HepG2 (cell line): ENCODE data around the gene SLC13A5. TPM values are rescaled to one million over a fixed set of nuclear protein-coding genes. Genes with fewer than 3 reads are reported as not detected.

ENCODE experiments used
- EHMT2 ChIP-seq: fragments of 200-600 bp; sonication (generic); IDR thresholded peaks from 2 replicates; pipeline ENCODE4 v1.7.0; 2017; ENCODE audit warnings: antibody characterized with exemption, low read depth, low read length, borderline replicate concordance
- ESRRA ChIP-seq: sonication (generic); formaldehyde crosslinking; IDR thresholded peaks from 2 replicates; pipeline ENCODE4 v1.5.1; 2020; ENCODE audit warnings: mild to moderate bottlenecking, low read depth, missing genetic modification reagents
- GTF3A ChIP-seq: sonication (generic); formaldehyde crosslinking; conservative IDR thresholded peaks from 2 replicates; pipeline ENCODE4 v1.4.0; 2020; ENCODE audit warnings: mild to moderate bottlenecking, missing genetic modification reagents
- PHB2 ChIP-seq: fragments of 450-650 bp; IDR thresholded peaks from 2 replicates; pipeline ENCODE4 v1.6.1; 2018; ENCODE audit not compliant: partially characterized antibody
- RFXAP ChIP-seq: sonication (generic); formaldehyde crosslinking; IDR thresholded peaks from 2 replicates; pipeline ENCODE4 v1.4.0; 2020; ENCODE audit warnings: missing genetic modification reagents, borderline replicate concordance
- UBTF ChIP-seq: sonication (generic); formaldehyde crosslinking; IDR thresholded peaks from 2 replicates; pipeline ENCODE4 v1.4.0; 2020; ENCODE audit warnings: mild to moderate bottlenecking, missing genetic modification reagents
- ZIK1 ChIP-seq: sonication (generic); formaldehyde crosslinking; IDR thresholded peaks from 2 replicates; pipeline ENCODE4 v1.5.0; 2020; ENCODE audit warnings: mild to moderate bottlenecking, low read depth, missing genetic modification reagents, borderline replicate concordance
- ZNF10 ChIP-seq: sonication (generic); formaldehyde crosslinking; IDR thresholded peaks from 2 replicates; pipeline ENCODE4 v1.4.0; 2020; ENCODE audit warnings: mild to moderate bottlenecking, low read depth, missing genetic modification reagents, borderline replicate concordance
- ZNF224 ChIP-seq: sonication (generic); formaldehyde crosslinking; IDR thresholded peaks from 2 replicates; pipeline ENCODE4 v1.5.0; 2020; ENCODE audit warnings: mild to moderate bottlenecking, missing genetic modification reagents
- ZNF260 ChIP-seq: sonication (generic); formaldehyde crosslinking; IDR thresholded peaks from 2 replicates; pipeline ENCODE4 v1.4.0; 2020; ENCODE audit warnings: missing genetic modification reagents, low read depth, mild to moderate bottlenecking, borderline replicate concordance
- ZNF292 ChIP-seq: sonication (generic); formaldehyde crosslinking; IDR thresholded peaks from 2 replicates; pipeline ENCODE4 v1.8.1; 2022; ENCODE audit warnings: mild to moderate bottlenecking, low read depth, missing genetic modification reagents, borderline replicate concordance
- ZNF598 ChIP-seq: sonication (generic); formaldehyde crosslinking; IDR thresholded peaks from 2 replicates; pipeline ENCODE4 v1.5.1; 2020; ENCODE audit warnings: mild to moderate bottlenecking, missing genetic modification reagents, borderline replicate concordance
- polyA plus RNA-seq, 8 experiments: library from polyadenylated mRNA; depleted of rRNA in 3 of 8; stranded (reverse) in 7 of 8; unstranded in 1 of 8; fragments of >200 nt; fragmentation: Illumina TruSeq in 4 of 8; extraction: Trizol in 4 of 8; gene quantifications; 2 replicates each; pipeline versions ENCODE4 v1.2.1 to v1.2.3, GENCODE V29; 2011 to 2016; ENCODE audit warnings: low read depth in 4 of 8, missing spikeins in 1 of 8, mixed read lengths in 1 of 8; ENCODE audit not compliant: insufficient read depth in 1 of 8
- total RNA-seq, 5 experiments: library from RNA; depleted of rRNA; stranded (reverse); fragments of >200 nt; fragmentation: Illumina TruSeq; extraction: Trizol; gene quantifications; 2 replicates each; pipeline ENCODE4 v1.2.3, GENCODE V29; 2016; ENCODE audit warnings: low read depth in 1 of 5
- TF ChIP-seq, protein P1 (sequence below): sonication (generic); formaldehyde crosslinking; IDR thresholded peaks from 2 replicates; pipeline ENCODE4 v1.9.0; 2022; ENCODE audit warnings: low read depth, missing genetic modification reagents
- TF ChIP-seq, protein P2 (sequence below): sonication (generic); formaldehyde crosslinking; IDR thresholded peaks from 2 replicates; pipeline ENCODE4 v1.4.0; 2020; ENCODE audit warnings: mild to moderate bottlenecking, missing genetic modification reagents
- TF ChIP-seq, protein P3 (sequence below): IDR thresholded peaks from 2 replicates; pipeline ENCODE4 v1.6.1; 2016

The SLC13A5 gene
- total and polyA plus RNA-seq, 2 of the 13 experiments (the other 11 are each of a cell fraction or from before 2014, with no cell fraction given), result 42.8 to 310 TPM

- TF ChIP-seq, protein P1, sequence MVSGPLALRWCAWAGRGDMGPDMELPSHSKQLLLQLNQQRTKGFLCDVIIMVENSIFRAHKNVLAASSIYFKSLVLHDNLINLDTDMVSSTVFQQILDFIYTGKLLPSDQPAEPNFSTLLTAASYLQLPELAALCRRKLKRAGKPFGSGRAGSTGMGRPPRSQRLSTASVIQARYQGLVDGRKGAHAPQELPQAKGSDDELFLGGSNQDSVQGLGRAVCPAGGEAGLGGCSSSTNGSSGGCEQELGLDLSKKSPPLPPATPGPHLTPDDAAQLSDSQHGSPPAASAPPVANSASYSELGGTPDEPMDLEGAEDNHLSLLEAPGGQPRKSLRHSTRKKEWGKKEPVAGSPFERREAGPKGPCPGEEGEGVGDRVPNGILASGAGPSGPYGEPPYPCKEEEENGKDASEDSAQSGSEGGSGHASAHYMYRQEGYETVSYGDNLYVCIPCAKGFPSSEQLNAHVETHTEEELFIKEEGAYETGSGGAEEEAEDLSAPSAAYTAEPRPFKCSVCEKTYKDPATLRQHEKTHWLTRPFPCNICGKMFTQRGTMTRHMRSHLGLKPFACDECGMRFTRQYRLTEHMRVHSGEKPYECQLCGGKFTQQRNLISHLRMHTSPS (CRISPR knock-in tag), result no peak
- TF ChIP-seq ZNF598 (CRISPR knock-in tag), result no peak
- peak; percentile 56; the same call in 1 of the 2 replicates for TF ChIP-seq GTF3A (CRISPR knock-in tag)
- no peak for TF ChIP-seq ZNF260 (CRISPR knock-in tag)
- TF ChIP-seq RFXAP (CRISPR knock-in tag), result no peak
- TF ChIP-seq ZIK1 (CRISPR knock-in tag), result 0 out of 2 replicates have a peak, but pooled peaks have one; percentile 14
- TF ChIP-seq UBTF (CRISPR knock-in tag), result no peak; the same call in 1 of the 2 replicates
- no peak for TF ChIP-seq ZNF224 (CRISPR knock-in tag)
- TF ChIP-seq ZNF10 (CRISPR knock-in tag), result no peak
- no peak for TF ChIP-seq ZNF292 (CRISPR knock-in tag)
- TF ChIP-seq, protein P2, sequence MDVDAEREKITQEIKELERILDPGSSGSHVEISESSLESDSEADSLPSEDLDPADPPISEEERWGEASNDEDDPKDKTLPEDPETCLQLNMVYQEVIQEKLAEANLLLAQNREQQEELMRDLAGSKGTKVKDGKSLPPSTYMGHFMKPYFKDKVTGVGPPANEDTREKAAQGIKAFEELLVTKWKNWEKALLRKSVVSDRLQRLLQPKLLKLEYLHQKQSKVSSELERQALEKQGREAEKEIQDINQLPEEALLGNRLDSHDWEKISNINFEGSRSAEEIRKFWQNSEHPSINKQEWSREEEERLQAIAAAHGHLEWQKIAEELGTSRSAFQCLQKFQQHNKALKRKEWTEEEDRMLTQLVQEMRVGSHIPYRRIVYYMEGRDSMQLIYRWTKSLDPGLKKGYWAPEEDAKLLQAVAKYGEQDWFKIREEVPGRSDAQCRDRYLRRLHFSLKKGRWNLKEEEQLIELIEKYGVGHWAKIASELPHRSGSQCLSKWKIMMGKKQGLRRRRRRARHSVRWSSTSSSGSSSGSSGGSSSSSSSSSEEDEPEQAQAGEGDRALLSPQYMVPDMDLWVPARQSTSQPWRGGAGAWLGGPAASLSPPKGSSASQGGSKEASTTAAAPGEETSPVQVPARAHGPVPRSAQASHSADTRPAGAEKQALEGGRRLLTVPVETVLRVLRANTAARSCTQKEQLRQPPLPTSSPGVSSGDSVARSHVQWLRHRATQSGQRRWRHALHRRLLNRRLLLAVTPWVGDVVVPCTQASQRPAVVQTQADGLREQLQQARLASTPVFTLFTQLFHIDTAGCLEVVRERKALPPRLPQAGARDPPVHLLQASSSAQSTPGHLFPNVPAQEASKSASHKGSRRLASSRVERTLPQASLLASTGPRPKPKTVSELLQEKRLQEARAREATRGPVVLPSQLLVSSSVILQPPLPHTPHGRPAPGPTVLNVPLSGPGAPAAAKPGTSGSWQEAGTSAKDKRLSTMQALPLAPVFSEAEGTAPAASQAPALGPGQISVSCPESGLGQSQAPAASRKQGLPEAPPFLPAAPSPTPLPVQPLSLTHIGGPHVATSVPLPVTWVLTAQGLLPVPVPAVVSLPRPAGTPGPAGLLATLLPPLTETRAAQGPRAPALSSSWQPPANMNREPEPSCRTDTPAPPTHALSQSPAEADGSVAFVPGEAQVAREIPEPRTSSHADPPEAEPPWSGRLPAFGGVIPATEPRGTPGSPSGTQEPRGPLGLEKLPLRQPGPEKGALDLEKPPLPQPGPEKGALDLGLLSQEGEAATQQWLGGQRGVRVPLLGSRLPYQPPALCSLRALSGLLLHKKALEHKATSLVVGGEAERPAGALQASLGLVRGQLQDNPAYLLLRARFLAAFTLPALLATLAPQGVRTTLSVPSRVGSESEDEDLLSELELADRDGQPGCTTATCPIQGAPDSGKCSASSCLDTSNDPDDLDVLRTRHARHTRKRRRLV (CRISPR knock-in tag), result 0 out of 2 replicates have a peak, but pooled peaks have one; percentile 76
- no peak for TF ChIP-seq PHB2
- TF ChIP-seq, protein P3, sequence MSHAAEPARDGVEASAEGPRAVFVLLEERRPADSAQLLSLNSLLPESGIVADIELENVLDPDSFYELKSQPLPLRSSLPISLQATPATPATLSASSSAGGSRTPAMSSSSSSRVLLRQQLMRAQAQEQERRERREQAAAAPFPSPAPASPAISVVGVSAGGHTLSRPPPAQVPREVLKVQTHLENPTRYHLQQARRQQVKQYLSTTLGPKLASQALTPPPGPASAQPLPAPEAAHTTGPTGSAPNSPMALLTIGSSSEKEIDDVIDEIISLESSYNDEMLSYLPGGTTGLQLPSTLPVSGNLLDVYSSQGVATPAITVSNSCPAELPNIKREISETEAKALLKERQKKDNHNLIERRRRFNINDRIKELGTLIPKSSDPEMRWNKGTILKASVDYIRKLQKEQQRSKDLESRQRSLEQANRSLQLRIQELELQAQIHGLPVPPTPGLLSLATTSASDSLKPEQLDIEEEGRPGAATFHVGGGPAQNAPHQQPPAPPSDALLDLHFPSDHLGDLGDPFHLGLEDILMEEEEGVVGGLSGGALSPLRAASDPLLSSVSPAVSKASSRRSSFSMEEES (CRISPR knock-in tag), result no peak
- 0 out of 2 replicates have a peak, but pooled peaks have one; percentile 27 for TF ChIP-seq ESRRA (CRISPR knock-in tag)
- no peak for TF ChIP-seq EHMT2
Measured at GRCh38 chr17:6712854-6713129, 377 bp downstream of the SLC13A5 start (continued).
